RWPE1 (cell line): ENCODE measurements around the gene LIX1L.

ENCODE experiments used
- CTCF ChIA-PET: fragments of 350-600 bp; sonication (Branson Sonifier 250); formaldehyde crosslinking; extraction: SDS; loops from one replicate; lab custom pipeline; 2021; lab: Yijun Ruan, JAX
- POLR2A ChIA-PET: fragments of 400-600 bp; formaldehyde crosslinking; extraction: SDS; loops from one replicate; lab custom pipeline; 2020; ENCODE audit warnings: antibody characterized with exemption; ENCODE audit not compliant: low non-redundant PET; lab: Yijun Ruan, JAX
- DNase-seq: peaks from one replicate; pipeline ENCODE4 v3.0.0; 2012; ENCODE audit warnings: low spot score
- H3K27ac ChIP-seq: fragments of 450-650 bp; 2 replicates; pipeline ENCODE4 v1.5.1; 2017
- TF ChIP-seq, protein P1 (sequence below): fragments of 450-650 bp; conservative IDR thresholded peaks from 2 replicates; pipeline ENCODE4 v1.5.1; 2017; ENCODE audit warnings: low read depth, mild to moderate bottlenecking

Gene LIX1L

DNA sequence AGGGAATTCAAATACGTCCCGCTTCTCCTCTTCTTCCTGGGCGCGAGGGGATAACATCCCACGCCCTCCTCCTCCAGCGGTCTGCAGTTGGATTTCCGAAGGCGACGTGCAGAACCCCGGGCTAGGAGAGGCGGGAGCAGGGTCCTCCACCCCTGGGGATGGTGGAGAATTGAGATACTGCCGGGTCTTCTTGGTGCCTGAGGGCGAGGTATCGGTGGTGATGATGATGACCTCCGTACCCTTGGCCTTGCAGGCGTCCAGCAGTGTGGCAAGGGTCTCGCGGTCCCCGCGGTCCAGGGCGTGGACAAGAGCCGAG is 3.2 kb upstream of the LIX1L start:
- peak overlapping the region; percentile 82; the same call in 1 of the 2 replicates for H3K27ac ChIP-seq
- CTCF ChIA-PET = no interaction called here
- DNase-seq = no peak

DNA sequence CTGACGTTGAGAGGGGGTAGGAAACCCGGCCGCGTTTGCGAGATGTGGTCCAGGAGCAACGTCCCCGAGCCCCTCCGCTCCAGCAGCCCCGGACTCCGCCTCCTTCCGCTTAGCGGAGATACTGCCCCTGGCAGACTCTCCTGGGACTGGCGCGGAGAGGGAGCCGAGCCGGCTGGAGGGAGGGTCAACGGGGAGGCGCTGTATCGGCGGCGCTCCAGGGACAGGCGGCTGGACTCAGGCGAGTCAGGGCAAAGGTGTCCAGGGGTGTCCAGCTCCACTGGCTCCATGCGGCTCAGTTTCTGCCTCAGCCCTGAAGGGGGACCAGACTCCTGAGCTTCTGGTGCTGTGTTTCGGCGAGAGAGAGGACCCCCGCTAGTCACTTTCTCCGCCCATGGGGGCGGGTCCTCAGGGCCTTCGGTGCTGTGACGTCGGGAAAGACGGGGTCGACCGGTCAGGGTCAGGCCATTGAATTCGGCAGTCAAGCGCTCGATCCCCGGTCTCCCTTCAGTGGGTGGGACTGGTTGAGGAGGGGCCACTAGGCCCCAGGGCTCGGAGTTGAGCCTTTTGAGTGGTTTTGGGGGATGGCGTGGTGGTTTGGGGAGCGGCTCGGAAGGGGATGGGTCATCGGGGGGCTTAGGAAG is 2.8 kb upstream of the LIX1L start:
- no peak for DNase-seq
- H3K27ac ChIP-seq = peak overlapping the region; percentile 82; the same call in 1 of the 2 replicates
- ChIA-PET POLR2A (no interaction called here), CTCF (no interaction called here)
- TF ChIP-seq, protein P1, sequence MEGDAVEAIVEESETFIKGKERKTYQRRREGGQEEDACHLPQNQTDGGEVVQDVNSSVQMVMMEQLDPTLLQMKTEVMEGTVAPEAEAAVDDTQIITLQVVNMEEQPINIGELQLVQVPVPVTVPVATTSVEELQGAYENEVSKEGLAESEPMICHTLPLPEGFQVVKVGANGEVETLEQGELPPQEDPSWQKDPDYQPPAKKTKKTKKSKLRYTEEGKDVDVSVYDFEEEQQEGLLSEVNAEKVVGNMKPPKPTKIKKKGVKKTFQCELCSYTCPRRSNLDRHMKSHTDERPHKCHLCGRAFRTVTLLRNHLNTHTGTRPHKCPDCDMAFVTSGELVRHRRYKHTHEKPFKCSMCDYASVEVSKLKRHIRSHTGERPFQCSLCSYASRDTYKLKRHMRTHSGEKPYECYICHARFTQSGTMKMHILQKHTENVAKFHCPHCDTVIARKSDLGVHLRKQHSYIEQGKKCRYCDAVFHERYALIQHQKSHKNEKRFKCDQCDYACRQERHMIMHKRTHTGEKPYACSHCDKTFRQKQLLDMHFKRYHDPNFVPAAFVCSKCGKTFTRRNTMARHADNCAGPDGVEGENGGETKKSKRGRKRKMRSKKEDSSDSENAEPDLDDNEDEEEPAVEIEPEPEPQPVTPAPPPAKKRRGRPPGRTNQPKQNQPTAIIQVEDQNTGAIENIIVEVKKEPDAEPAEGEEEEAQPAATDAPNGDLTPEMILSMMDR = no peak

More for the DNA sequence above, 3.2 kb upstream of the LIX1L start:
- POLR2A ChIA-PET = interaction anchor here (0.8 kb wide), 1 partner anchor 34 kb away, joined by 3 read pairs; the partner anchor contains the start of gene RBM8A
- TF ChIP-seq, protein P1 = no peak

DNA sequence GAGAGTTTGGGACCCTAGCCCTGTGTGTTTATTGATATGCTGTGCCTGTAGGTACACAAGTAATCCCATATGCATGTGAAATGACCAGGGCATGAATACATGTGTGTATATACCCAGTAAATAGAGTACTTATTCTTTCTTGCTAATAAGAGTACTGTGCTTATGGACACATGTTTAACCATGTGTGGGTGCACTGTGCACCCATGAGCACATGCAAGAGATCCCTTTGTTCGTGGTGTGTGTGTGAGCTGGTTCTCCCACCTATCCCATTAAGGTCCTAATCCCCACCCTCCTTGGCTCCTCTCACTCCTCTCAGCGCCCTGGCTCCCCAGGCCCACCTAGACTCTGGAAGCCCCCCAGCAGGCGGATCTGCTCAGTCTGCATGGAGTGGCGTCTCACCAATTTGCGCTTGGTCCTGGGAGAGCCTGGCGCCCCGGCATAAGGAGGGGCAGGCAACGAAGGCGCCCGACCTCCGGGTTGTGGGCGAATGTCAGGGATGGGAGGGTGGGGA is 2.2 kb upstream of the LIX1L start:
- POLR2A ChIA-PET = no interaction called here
- TF ChIP-seq, protein P1 = no peak
- no peak for DNase-seq
- no peak overlapping the region for H3K27ac ChIP-seq
- CTCF ChIA-PET = no interaction called here

DNA sequence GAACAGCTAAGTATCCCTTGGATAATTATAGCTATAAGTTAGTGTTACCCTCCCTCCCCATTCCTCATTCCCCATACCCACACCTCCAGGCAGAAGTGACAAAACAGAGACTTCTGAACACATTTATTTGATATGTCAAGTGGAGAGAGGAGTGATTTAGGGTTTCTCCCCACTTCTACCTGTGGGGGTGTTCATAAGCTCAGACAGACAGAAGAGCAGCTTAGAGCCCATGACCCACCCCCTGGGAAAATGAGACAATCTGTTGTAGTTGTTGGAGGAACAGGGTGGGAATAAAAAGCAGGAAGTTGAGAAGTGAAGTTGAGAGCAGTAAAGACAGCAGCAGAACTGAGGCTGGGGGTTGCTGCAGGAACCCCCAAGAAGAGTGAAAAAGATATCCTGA is 1.5 kb upstream of the LIX1L start:
- TF ChIP-seq, protein P1 = no peak
- no peak overlapping the region for H3K27ac ChIP-seq
- POLR2A ChIA-PET = no interaction called here
- CTCF ChIA-PET = interaction anchor here (1.3 kb wide), 1 partner anchor 48 kb away, joined by 3 read pairs; no protein-coding TSS in a partner anchor
- DNase-seq = no peak

DNA sequence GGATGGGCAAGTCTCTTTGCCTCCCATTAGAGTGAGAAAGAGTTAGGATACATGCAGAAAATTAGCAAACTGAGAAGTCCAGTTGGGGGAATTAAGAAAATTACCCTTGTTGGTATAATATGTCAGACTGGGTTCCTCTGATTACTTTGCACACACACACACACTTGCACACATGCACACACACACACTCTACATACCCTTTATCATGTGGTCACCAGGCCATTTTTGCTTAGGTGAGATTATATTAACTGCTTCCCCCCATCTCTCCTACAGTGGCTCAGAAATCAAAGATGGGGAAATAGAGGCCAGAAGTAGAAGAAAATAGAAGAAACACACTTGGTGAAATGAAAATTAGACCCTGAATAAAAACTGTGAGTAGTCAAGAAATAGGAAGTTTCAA is 917 bp upstream of the LIX1L start:
- CTCF ChIA-PET = interaction anchor here (1.3 kb wide), 1 partner anchor 49 kb away, joined by 3 read pairs; no protein-coding TSS in a partner anchor
- TF ChIP-seq, protein P1 = no peak
- no peak for DNase-seq
- POLR2A ChIA-PET = interaction anchor here (1.0 kb wide), 1 partner anchor 31 kb away, joined by 6 read pairs; the partner anchor contains the start of gene RBM8A
- H3K27ac ChIP-seq = no peak overlapping the region

DNA sequence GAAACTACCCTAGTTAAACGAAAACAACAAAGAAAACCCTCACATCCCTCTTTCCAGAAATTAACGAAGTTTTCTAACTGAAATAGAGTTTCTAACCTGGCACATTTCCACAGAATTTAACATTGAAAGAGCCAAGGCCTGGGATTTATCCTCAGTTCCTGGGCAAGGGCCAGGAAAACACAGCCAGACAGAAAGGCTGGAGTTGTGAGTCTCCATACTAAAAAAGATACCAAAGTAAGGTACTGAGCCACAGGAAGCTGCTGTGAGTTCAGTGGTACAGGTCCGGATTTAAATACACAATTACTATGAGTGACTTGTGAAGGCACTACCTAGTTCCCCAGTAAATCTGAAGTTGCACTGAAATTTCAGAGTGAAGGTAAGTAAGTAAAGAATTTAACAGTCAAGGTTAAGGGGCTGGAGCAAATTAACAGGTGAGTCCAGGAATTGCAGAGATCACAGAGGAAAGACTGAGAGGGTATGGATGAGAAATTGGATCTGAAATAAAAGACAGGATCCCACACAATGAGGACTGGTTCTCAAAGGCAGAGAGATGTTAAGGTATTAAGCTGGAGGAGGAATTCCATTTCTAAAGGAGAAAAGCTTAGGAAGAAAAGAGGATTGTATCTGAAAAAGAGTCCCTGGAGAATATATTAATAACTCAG is 905 bp downstream of the LIX1L start:
- CTCF ChIA-PET = interaction anchor here (0.5 to 1.4 kb wide), 2 partner anchors 23 to 69 kb away, joined by 4 read pairs; no protein-coding TSS in a partner anchor
- no peak for DNase-seq
- POLR2A ChIA-PET = interaction anchor here (0.8 kb wide), 1 partner anchor 30 kb away, joined by 3 read pairs; the partner anchor contains the start of gene RBM8A
- TF ChIP-seq, protein P1 = no peak
- H3K27ac ChIP-seq = peak overlapping the region; percentile 98
